HepG2 (cell line): ENCODE measurements around the gene ABHD6. TPM values are rescaled to one million over a fixed set of nuclear protein-coding genes. Genes with fewer than 3 reads are reported as not detected.

Experiments used
- ARNT2 ChIP-seq: sonication (generic); formaldehyde crosslinking; IDR thresholded peaks from 2 replicates; pipeline ENCODE4 v1.8.0; 2022; ENCODE audit warnings: mild to moderate bottlenecking, low read depth, missing genetic modification reagents, moderate library complexity
- CHCHD3 ChIP-seq: sonication (generic); formaldehyde crosslinking; IDR thresholded peaks from 2 replicates; pipeline ENCODE4 v1.8.0; 2022; ENCODE audit warnings: mild to moderate bottlenecking, missing genetic modification reagents, moderate library complexity
- CHD4 ChIP-seq: fragments of 200-600 bp; sonication (generic); IDR thresholded peaks from 2 replicates; pipeline ENCODE4 v1.7.0; 2017; ENCODE audit warnings: mild to moderate bottlenecking, low read length, borderline replicate concordance
- GTF2F1 ChIP-seq: fragments of 150-350 bp; IDR thresholded peaks from 2 replicates; pipeline ENCODE4 v1.6.1; 2014; ENCODE audit warnings: low read length
- RBAK ChIP-seq: sonication (generic); formaldehyde crosslinking; IDR thresholded peaks from 2 replicates; pipeline ENCODE4 v1.5.1; 2020; ENCODE audit warnings: mild to moderate bottlenecking, missing genetic modification reagents
- RXRB ChIP-seq: IDR thresholded peaks from 2 replicates; pipeline ENCODE4 v1.6.1; 2016; ENCODE audit warnings: borderline replicate concordance, missing genetic modification reagents, missing compliant biosample characterization
- SYNCRIP ChIP-seq: fragments of 200-400 bp; formaldehyde crosslinking; IDR thresholded peaks from 2 replicates; pipeline ENCODE4 v1.6.1; 2018; ENCODE audit warnings: mild to moderate bottlenecking, low read depth, low read length; ENCODE audit not compliant: insufficient read depth
- TFDP2 ChIP-seq: sonication (generic); formaldehyde crosslinking; IDR thresholded peaks from 2 replicates; pipeline ENCODE4 v1.4.0; 2020; ENCODE audit warnings: missing genetic modification reagents
- UBTF ChIP-seq: sonication (generic); formaldehyde crosslinking; IDR thresholded peaks from 2 replicates; pipeline ENCODE4 v1.4.0; 2020; ENCODE audit warnings: mild to moderate bottlenecking, missing genetic modification reagents
- ZBTB37 ChIP-seq: sonication (generic); formaldehyde crosslinking; IDR thresholded peaks from 2 replicates; pipeline ENCODE4 v1.4.0; 2020; ENCODE audit warnings: mild to moderate bottlenecking, missing genetic modification reagents
- ZNF264 ChIP-seq: sonication (generic); formaldehyde crosslinking; IDR thresholded peaks from 2 replicates; pipeline ENCODE4 v1.4.0; 2020; ENCODE audit warnings: missing genetic modification reagents
- ZNF407 ChIP-seq: sonication (generic); formaldehyde crosslinking; IDR thresholded peaks from one replicate; pipeline ENCODE4 v1.5.1; 2020; ENCODE audit warnings: mild to moderate bottlenecking, missing genetic modification reagents; ENCODE audit errors: not compliant biosample characterization
- ZNF616 ChIP-seq: sonication (generic); formaldehyde crosslinking; IDR thresholded peaks from 2 replicates; pipeline ENCODE4 v1.5.0; 2020; ENCODE audit warnings: low read depth, mild to moderate bottlenecking, missing genetic modification reagents
- ZNF678 ChIP-seq: sonication (generic); formaldehyde crosslinking; IDR thresholded peaks from 2 replicates; pipeline ENCODE4 v1.4.0; 2020; ENCODE audit warnings: mild to moderate bottlenecking, missing genetic modification reagents
- ZNF703 ChIP-seq: sonication (generic); formaldehyde crosslinking; IDR thresholded peaks from 2 replicates; pipeline ENCODE4 v1.5.1; 2020; ENCODE audit warnings: missing genetic modification reagents, mild to moderate bottlenecking, moderate library complexity, borderline replicate concordance
- polyA plus RNA-seq, 8 experiments: library from polyadenylated mRNA; depleted of rRNA in 3 of 8; stranded (reverse) in 7 of 8; unstranded in 1 of 8; fragments of >200 nt; fragmentation: Illumina TruSeq in 4 of 8; extraction: Trizol in 4 of 8; gene quantifications; 2 replicates each; pipeline versions ENCODE4 v1.2.1 to v1.2.3, GENCODE V29; 2011 to 2016; ENCODE audit warnings: low read depth in 4 of 8, missing spikeins in 1 of 8, mixed read lengths in 1 of 8; ENCODE audit not compliant: insufficient read depth in 1 of 8
- total RNA-seq, 5 experiments: library from RNA; depleted of rRNA; stranded (reverse); fragments of >200 nt; fragmentation: Illumina TruSeq; extraction: Trizol; gene quantifications; 2 replicates each; pipeline ENCODE4 v1.2.3, GENCODE V29; 2016; ENCODE audit warnings: low read depth in 1 of 5

ABHD6 gene
- total and polyA plus RNA-seq, 2 of the 13 experiments (the other 11 are each of a cell fraction or from before 2014, with no cell fraction given), result 9.0 to 17.2 TPM

GRCh38 chr3:58305882-58306711 lies 68.5 kb downstream of the ABHD6 start, which contains the start of the genes HTD2 and RPP14 (continued):
- TF ChIP-seq ZNF407 (CRISPR knock-in tag) (peak; percentile 84), CHCHD3 (no peak), RXRB (CRISPR knock-in tag) (peak; percentile 30; the same call in 1 of the 2 replicates), ZNF678 (0 out of 2 replicates have a peak, but pooled peaks have one; percentile 11), TFDP2 (CRISPR knock-in tag) (peak; percentile 92), ZNF703 (CRISPR knock-in tag) (no peak; the same call in 1 of the 2 replicates), SYNCRIP (no peak), ZBTB37 (CRISPR knock-in tag) (no peak), GTF2F1 (no peak), RBAK (CRISPR knock-in tag) (no peak), ZNF264 (CRISPR knock-in tag) (0 out of 2 replicates have a peak, but pooled peaks have one; percentile 6), ZNF616 (CRISPR knock-in tag) (no peak), UBTF (CRISPR knock-in tag) (peak; percentile 89; the same call in 1 of the 2 replicates), CHD4 (no peak), ARNT2 (no peak)
